IgD-negative memory B cell (primary cell): ENCODE results near the gene SMC2. TPM values are rescaled to one million over a fixed set of nuclear protein-coding genes. Genes with fewer than 3 reads are reported as not detected.

Source experiments
- H3K27ac Mint-ChIP-seq, 3 donors: one replicate each; pipeline ENCODE4 v1.8.0; 2020 to 2022; ENCODE audit warnings: mild to moderate bottlenecking in 3 of 3, mixed read lengths in 3 of 3, moderate library complexity in 1 of 3
- H3K27me3 Mint-ChIP-seq: one replicate; pipeline ENCODE4 v1.8.0; 2021; ENCODE audit warnings: mixed read lengths
- H3K36me3 Mint-ChIP-seq: one replicate; pipeline ENCODE4 v1.8.0; 2020; ENCODE audit warnings: mild to moderate bottlenecking, mixed read lengths
- H3K4me1 Mint-ChIP-seq, 3 donors: one replicate each; pipeline ENCODE4 v1.8.0; 2020 to 2022; ENCODE audit warnings: mixed read lengths in 3 of 3, mild to moderate bottlenecking in 1 of 3
- H3K4me3 Mint-ChIP-seq, 4 donors: one replicate each; pipeline ENCODE4 v1.8.0; 2020 to 2022; ENCODE audit warnings: mild to moderate bottlenecking in 4 of 4, mixed read lengths in 4 of 4, moderate library complexity in 3 of 4
- H3K9me3 Mint-ChIP-seq, 3 donors: one replicate each; pipeline ENCODE4 v1.8.0; 2020 to 2021; ENCODE audit warnings: mixed read lengths in 3 of 3, mild to moderate bottlenecking in 1 of 3
- polyA plus RNA-seq: library from polyadenylated mRNA; unstranded; fragments of 300-500 nt; fragmentation: Illumina TruSeq; gene quantifications from one replicate; pipeline ENCODE4 v1.2.3, GENCODE V29; 2021

SMC2 gene
- polyA plus RNA-seq, 1 donor from 2014 or later, result 11.3 TPM

DNA sequence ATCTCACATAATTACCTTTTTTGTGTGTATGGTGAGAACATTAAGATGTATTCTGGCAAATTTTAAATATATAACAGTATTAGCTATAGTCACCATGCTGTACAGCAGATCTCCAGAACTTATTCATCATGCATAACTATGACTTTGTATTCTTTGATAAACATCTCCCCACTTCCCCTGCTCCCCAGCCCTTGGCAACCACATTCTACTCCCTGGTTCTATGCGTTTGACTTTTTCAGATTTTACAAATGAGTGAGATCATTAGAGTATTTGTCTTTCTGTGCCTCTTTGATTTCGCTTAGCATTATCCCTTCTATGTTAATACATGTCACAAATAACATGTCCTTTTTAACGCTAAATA, 49.4 kb downstream of the SMC2 start:
- H3K27me3 Mint-ChIP-seq, result no peaks in the 10 kb centered on the region
- no peaks in the 10 kb centered on the region for H3K9me3 Mint-ChIP-seq
- no peak overlapping the region for H3K4me3 Mint-ChIP-seq
- H3K4me1 Mint-ChIP-seq, result no peaks in the 10 kb centered on the region
- no peak overlapping the region for H3K27ac Mint-ChIP-seq
- H3K36me3 Mint-ChIP-seq, result peaks cover 4% of the 10 kb centered on the region

DNA sequence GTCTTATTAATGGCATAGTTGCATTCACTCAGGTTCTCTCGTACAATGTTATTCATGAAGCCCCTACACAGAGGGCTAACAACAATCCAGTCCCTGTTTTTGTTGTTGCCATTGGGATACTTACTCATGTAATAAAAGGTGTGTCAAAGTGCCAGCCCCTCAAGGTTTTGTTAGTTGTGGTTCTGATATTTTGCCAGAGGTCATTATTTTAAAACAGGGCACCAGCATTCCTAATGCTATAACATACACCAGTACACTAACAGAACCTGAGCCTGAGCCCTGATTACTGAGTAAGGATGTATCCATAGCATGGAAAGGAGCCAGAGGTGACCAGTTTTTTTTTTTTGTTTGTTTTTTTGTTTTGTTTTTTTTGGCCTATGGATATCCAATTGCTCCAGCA, 50.2 kb downstream of the SMC2 start:
- peaks cover 5% of the 10 kb centered on the region for H3K36me3 Mint-ChIP-seq
- no peak overlapping the region for H3K4me3 Mint-ChIP-seq
- no peaks in the 10 kb centered on the region for H3K9me3 Mint-ChIP-seq
- no peak overlapping the region for H3K27ac Mint-ChIP-seq
- H3K27me3 Mint-ChIP-seq, result no peaks in the 10 kb centered on the region
- no peaks in the 10 kb centered on the region for H3K4me1 Mint-ChIP-seq

DNA sequence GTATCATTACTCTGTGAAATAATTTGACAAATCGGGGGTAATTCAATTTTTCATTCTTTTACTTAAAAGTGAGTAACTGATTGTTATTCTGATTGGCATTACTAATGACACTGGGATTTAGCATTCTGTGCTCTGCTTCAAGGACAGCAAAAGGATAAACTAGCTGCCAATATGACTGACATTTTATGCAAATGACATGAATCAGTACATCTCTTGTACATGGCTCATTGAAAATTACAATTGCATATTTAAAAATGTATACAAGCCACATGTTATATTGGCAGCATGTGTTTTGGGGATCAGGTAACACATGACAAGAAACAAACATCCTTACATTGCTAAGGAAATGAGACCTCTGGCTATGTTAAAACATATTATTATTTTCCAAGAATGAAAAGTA, 79.0 kb downstream of the SMC2 start:
- Mint-ChIP-seq H3K36me3 (no peaks in the 10 kb centered on the region), H3K4me1 (no peaks in the 10 kb centered on the region), H3K27ac (no peak overlapping the region), H3K9me3 (peaks cover 2 to 7% (median 6%) of the 10 kb centered on the region in 3 donors), H3K4me3 (no peak overlapping the region), H3K27me3 (no peaks in the 10 kb centered on the region)

DNA sequence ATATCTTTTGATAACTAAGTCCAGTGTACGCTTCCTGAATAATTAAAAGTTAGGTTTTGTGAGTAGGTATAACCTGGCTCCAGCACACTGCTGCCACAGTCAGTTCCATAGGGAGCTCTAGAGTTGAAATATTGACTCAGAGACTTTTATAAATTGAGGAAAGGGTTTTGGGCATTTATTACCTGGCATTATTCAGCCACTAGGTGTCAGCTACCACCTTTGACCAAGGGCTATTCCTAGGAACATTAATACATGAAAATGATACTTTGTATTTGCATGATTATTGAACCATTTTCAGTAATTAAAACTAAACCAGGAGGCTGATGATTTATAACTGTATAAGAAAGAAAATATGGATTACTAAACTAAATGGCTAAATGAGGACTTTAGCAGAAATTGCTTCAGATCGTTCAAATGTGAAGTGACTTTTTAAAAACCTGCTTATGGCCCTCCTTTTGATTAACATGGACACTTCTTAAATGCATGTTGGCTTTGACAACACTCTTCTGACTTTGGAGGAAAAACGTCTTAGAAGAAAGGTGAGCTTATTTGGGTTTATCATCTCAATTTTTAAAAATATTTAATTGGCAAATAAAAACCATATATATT, 83.0 kb downstream of the SMC2 start:
- H3K36me3 Mint-ChIP-seq, result no peaks in the 10 kb centered on the region
- no peak overlapping the region for H3K4me3 Mint-ChIP-seq
- no peaks in the 10 kb centered on the region for H3K27me3 Mint-ChIP-seq
- H3K4me1 Mint-ChIP-seq, result peaks cover 0 to 2% (median 0%) of the 10 kb centered on the region in 3 donors
- no peaks in the 10 kb centered on the region for H3K9me3 Mint-ChIP-seq
- H3K27ac Mint-ChIP-seq, result no peak overlapping the region

DNA sequence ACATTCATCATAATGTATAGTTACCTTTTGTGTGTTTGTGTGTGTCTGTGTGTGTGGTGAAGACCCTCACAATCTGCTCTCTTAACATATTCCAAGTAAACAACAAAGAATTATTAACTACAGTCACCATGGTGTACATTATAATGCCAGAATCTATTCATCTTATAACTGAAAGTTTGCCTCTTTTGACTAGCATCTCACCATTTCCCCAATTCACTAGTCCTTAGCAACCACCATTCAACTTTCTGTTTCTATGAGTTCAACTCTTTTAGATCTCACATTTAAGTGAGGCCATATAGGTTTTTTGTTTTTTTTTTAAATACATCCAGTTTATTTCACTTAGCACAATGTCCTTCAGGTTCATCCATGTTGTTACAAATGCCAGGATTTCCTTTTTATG, 83.6 kb downstream of the SMC2 start:
- Mint-ChIP-seq H3K9me3 (no peaks in the 10 kb centered on the region), H3K4me3 (no peak overlapping the region), H3K27ac (no peak overlapping the region), H3K27me3 (no peaks in the 10 kb centered on the region), H3K4me1 (peaks cover 0 to 2% (median 0%) of the 10 kb centered on the region in 3 donors), H3K36me3 (no peaks in the 10 kb centered on the region)
